ENCODE data around the gene ASF1B.
"Not testable (repeated sequence)": the region's sequence is repeated elsewhere in the genome, so short reads cannot be mapped to it uniquely, and the experiment has no call there.

ASF1B gene
- 2.3 reads per million, percentile 5 among the genes with 10 or more reads in this experiment for total RNA-seq

- DNase-seq, result peak; percentile 96
Measured at GRCh38 chr19:14136509-14137281, at the start of gene ASF1B. Gene ASF1B (minus strand): TSS chr19:14136589. CDS start chr19:14136456, 133 bp downstream.

GRCh38 chr19:14185691-14186090 is 49.3 kb upstream of the ASF1B start:
- DNase-seq, result not testable (repeated sequence)

GRCh38 chr19:14185158-14185557 is 48.8 kb upstream of the ASF1B start:
- DNase-seq, result no peak

- no peak for DNase-seq
Measured at GRCh38 chr19:14183741-14184350, 47.5 kb upstream of the ASF1B start.

GRCh38 chr19:14182476-14182875 is 46.1 kb upstream of the ASF1B start:
- no peak for DNase-seq

- DNase-seq, result no peak
Measured at GRCh38 chr19:14181906-14182305, 45.5 kb upstream of the ASF1B start.

GRCh38 chr19:14181199-14181598 is 44.8 kb upstream of the ASF1B start:
- not testable (repeated sequence) for DNase-seq

- DNase-seq, result no peak
Measured at GRCh38 chr19:14177496-14178074, 41.2 kb upstream of the ASF1B start.

- no peak for DNase-seq
Measured at GRCh38 chr19:14175351-14175792, 39.0 kb upstream of the ASF1B start.

- no peak for DNase-seq
Measured at GRCh38 chr19:14174883-14175282, 38.5 kb upstream of the ASF1B start.

- DNase-seq, result no peak
Measured at GRCh38 chr19:14168993-14169392, 32.6 kb upstream of the ASF1B start.

- no peak for DNase-seq
Measured at GRCh38 chr19:14168259-14168972, 32.0 kb upstream of the ASF1B start.

GRCh38 chr19:14167576-14168138 is 31.3 kb upstream of the ASF1B start:
- DNase-seq, result no peak

GRCh38 chr19:14166999-14167575 is 30.7 kb upstream of the ASF1B start:
- no peak for DNase-seq

GRCh38 chr19:14165990-14166830 is 29.8 kb upstream of the ASF1B start:
- DNase-seq, result no peak

GRCh38 chr19:14164724-14165493 is 28.5 kb upstream of the ASF1B start:
- DNase-seq, result no peak

- DNase-seq, result no peak
Measured at GRCh38 chr19:14164082-14164481, 27.7 kb upstream of the ASF1B start.

- no peak for DNase-seq
Measured at GRCh38 chr19:14162871-14163297, 26.5 kb upstream of the ASF1B start.

GRCh38 chr19:14161305-14161704 is 24.9 kb upstream of the ASF1B start:
- no peak for DNase-seq

- no peak for DNase-seq
Measured at GRCh38 chr19:14160017-14160703, 23.8 kb upstream of the ASF1B start.

Data from effector CD4-positive, alpha-beta T cell (primary cell).